ENCODE data around the gene ARHGAP32. TPM values are rescaled to one million over a fixed set of nuclear protein-coding genes. Genes with fewer than 3 reads are reported as not detected.
"Not testable (repeated sequence)": the region's sequence is repeated elsewhere in the genome, so short reads cannot be mapped to it uniquely, and the experiment has no call there.

The ARHGAP32 gene
- total and polyA plus RNA-seq, 7 donors = 9.2 to 20.0 (median 12.0) TPM

GRCh38 chr11:129184581-129184980 is 7.5 kb downstream of the ARHGAP32 start:
- H3K9me3 ChIP-seq = peaks cover 0 to 3% (median 0%) of the 10 kb centered on the region in 4 donors
- TF ChIP-seq EP300 (IDR thresholded peaks at IDR 0.05) (no peak), POLR2AphosphoS5 (IDR thresholded peaks at IDR 0.05) (no peak), POLR2A (IDR thresholded peaks at IDR 0.05) (no peak), CTCF (IDR thresholded peaks at IDR 0.05) (no peak)
- intact Hi-C loops (cut with DNase I) = no loop called here
- no peak overlapping the region for H3K4me3 ChIP-seq
- H3K27ac ChIP-seq = no peak overlapping the region
- H3K4me1 ChIP-seq = peaks cover 0 to 1% (median under 1%) of the 10 kb centered on the region in 4 donors
- H3K36me3 ChIP-seq = no peaks in the 10 kb centered on the region
- whole genome bisulfite sequencing, 2 donors = 92 to 93% methylated on average over 2 of the region's 2 CpGs
- no peaks in the 10 kb centered on the region for H3K27me3 ChIP-seq
- DNase-seq = no peak

- intact Hi-C loops (cut with DNase I) = no loop called here
- peaks cover 0 to under 1% (median 0%) of the 10 kb centered on the region in 4 donors for H3K9me3 ChIP-seq
- peaks cover 0 to 17% (median 7%) of the 10 kb centered on the region in 4 donors for H3K4me1 ChIP-seq
- peaks cover 0 to 8% (median 0%) of the 10 kb centered on the region in 4 donors for H3K36me3 ChIP-seq
- WGBS, 2 donors = 89 to 90% methylated on average over 1 of the region's 1 CpG
- no peak overlapping the region for H3K27ac ChIP-seq
- no peaks in the 10 kb centered on the region for H3K27me3 ChIP-seq
- DNase-seq = no peak
- TF ChIP-seq POLR2AphosphoS5 (IDR thresholded peaks at IDR 0.05) (no peak), EP300 (IDR thresholded peaks at IDR 0.05) (no peak), CTCF (IDR thresholded peaks at IDR 0.05) (no peak), POLR2A (IDR thresholded peaks at IDR 0.05) (no peak)
- H3K4me3 ChIP-seq = no peak overlapping the region
Observed at GRCh38 chr11:129167315-129167714, 24.8 kb downstream of the ARHGAP32 start.

DNA sequence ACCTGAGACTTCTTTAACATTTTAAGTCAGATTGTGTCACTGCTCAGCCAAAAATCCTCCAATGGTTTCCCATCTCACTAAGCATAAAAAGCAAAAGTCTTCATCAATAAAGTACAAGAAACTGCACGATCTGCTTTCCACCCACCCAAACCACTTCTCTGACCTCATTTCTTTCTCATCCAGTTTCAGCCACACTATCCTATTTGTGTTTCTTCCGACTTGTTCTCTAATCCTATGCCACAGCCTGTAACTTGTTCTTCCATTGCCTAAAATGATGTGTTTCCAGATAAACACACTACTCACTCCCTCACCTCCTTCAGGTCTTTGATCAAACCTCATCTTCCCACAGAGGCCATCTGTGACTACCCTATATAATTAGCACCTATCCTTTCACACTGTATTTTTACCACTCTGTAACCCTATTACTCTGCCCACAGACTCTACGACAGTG is 28.4 kb downstream of the ARHGAP32 start:
- Histone ChIP-seq H3K9me3 (no peaks in the 10 kb centered on the region), H3K27ac (no peak overlapping the region), H3K27me3 (no peaks in the 10 kb centered on the region), H3K36me3 (peaks cover 0 to 8% (median 0%) of the 10 kb centered on the region in 4 donors), H3K4me3 (no peak overlapping the region), H3K4me1 (peaks cover 0 to 8% (median 2%) of the 10 kb centered on the region in 4 donors)
- no peak for DNase-seq
- 82 to 91% methylated on average over 3 of the region's 3 CpGs for WGBS, 2 donors
- TF ChIP-seq CTCF (IDR thresholded peaks at IDR 0.05) (no peak), EP300 (IDR thresholded peaks at IDR 0.05) (no peak), POLR2AphosphoS5 (IDR thresholded peaks at IDR 0.05) (no peak), POLR2A (IDR thresholded peaks at IDR 0.05) (no peak)
- intact Hi-C loops (cut with DNase I) = no loop called here

GRCh38 chr11:129157080-129157479 is 35.0 kb downstream of the ARHGAP32 start:
- H3K9me3 ChIP-seq; H3K4me3 ChIP-seq; DNase-seq; intact Hi-C loops (cut with DNase I); H3K36me3 ChIP-seq; H3K4me1 ChIP-seq; H3K27ac ChIP-seq; H3K27me3 ChIP-seq: not testable (repeated sequence)
- WGBS, 2 donors = 95 to 97% methylated on average over 3 of the region's 3 CpGs

DNA sequence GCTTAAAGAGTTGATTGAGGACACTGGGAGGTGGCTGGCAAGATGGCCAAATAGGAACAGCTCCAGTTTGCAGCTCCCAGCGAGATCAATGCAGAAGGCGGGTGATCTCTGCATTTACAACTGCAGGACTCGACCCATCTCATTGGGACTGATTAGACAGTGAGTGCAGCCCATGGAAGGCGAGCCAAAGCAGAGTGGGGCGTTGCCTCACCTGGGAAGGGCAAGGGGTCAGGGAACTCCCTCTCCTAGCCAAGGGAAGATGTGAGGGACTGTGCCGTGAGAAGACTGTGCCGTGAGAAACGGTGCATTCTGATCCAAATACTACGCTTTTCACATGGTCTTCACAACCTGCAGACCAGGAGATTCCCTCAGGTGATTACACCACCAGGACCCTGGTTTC is 36.4 kb downstream of the ARHGAP32 start:
- Histone ChIP-seq H3K9me3 (no peaks in the 10 kb centered on the region), H3K27me3 (no peaks in the 10 kb centered on the region), H3K4me3 (no peak overlapping the region), H3K27ac (no peak overlapping the region), H3K36me3 (no peaks in the 10 kb centered on the region), H3K4me1 (peaks cover 0 to 3% (median 0%) of the 10 kb centered on the region in 4 donors)
- DNase-seq = no peak
- intact Hi-C loops (cut with DNase I) = no loop called here
- 86 to 93% methylated on average over 9 of the region's 9 CpGs for WGBS, 2 donors
- TF ChIP-seq POLR2AphosphoS5 (IDR thresholded peaks at IDR 0.05) = no peak
- no peak for TF ChIP-seq EP300 (IDR thresholded peaks at IDR 0.05)
- TF ChIP-seq POLR2A (IDR thresholded peaks at IDR 0.05) = no peak
- TF ChIP-seq CTCF (IDR thresholded peaks at IDR 0.05) = no peak
